Amygdala (tissue), 56 donors: ENCODE measurements around the gene LBX2.
"Not testable (repeated sequence)": the region's sequence is repeated elsewhere in the genome, so short reads cannot be mapped to it uniquely, and the experiment has no call there.

ENCODE experiments used
- DNase-seq, 56 donors: peaks; one replicate each; lab custom pipeline; 2025; lab: John Stamatoyannopoulos, UW

The LBX2 gene

GRCh38 chr2:74459503-74460118 lies 39.8 kb downstream of the LBX2 start:
- not testable (repeated sequence) for DNase-seq

- DNase-seq = no peak
Measured at GRCh38 chr2:74458938-74459363, 40.5 kb downstream of the LBX2 start.

- peak; percentile 65 to 100 (median 100) for DNase-seq
Measured at GRCh38 chr2:74458132-74458937, 41.1 kb downstream of the LBX2 start, which contains the start of gene WBP1. TSS of gene WBP1 (plus strand) at chr2:74458438. CDS start at chr2:74458603, 165 bp downstream.

- DNase-seq = peak in 21 of 56 donors; percentile 46 to 81 (median 62)
Measured at GRCh38 chr2:74457549-74458131, 41.8 kb downstream of the LBX2 start.

GRCh38 chr2:74457129-74457548 lies 42.3 kb downstream of the LBX2 start:
- DNase-seq = peak in 5 of 56 donors; percentile 43 to 63 (median 55)

- peak; percentile 79 to 99 (median 95) for DNase-seq
Measured at GRCh38 chr2:74454654-74455511, 44.5 kb downstream of the LBX2 start, which contains the start of gene INO80B. TSS of gene INO80B (plus strand) at chr2:74455087. CDS start at chr2:74455117, 30 bp downstream.

GRCh38 chr2:74450570-74451190 lies 48.7 kb downstream of the LBX2 start:
- DNase-seq = no peak

- DNase-seq = no peak
Measured at GRCh38 chr2:74448771-74449170, 50.6 kb downstream of the LBX2 start.
